ENCODE data around the gene SLC38A6. TPM values are rescaled to one million over a fixed set of nuclear protein-coding genes. Genes with fewer than 3 reads are reported as not detected.

SLC38A6 gene
- total and polyA plus RNA-seq, 2 of the 8 experiments (the other 6 are each of a cell fraction or from before 2014, with no cell fraction given), result 8.1 to 9.8 TPM

GRCh38 chr14:61099216-61099835, 118.3 kb downstream of the SLC38A6 start (continued):
- TF ChIP-seq MAFK (IDR thresholded peaks at IDR 0.05; ENCODE audit: low read depth, low read length), result no peak
- no peak for TF ChIP-seq RNF2 (IDR thresholded peaks at IDR 0.05; ENCODE audit: borderline replicate concordance, low read depth, low read length, missing control alignments, poor library complexity, severe bottlenecking)
- TF ChIP-seq PHF8 (conservative IDR thresholded peaks at IDR 0.05; ENCODE audit: low read depth, low read length), result no peak
- no peak for TF ChIP-seq CREB1 (IDR thresholded peaks at IDR 0.05)
